ENCODE measurements around the gene GTF2IRD1.
"Not testable (repeated sequence)": the region's sequence is repeated elsewhere in the genome, so short reads cannot be mapped to it uniquely, and the experiment has no call there.

The GTF2IRD1 gene

DNA sequence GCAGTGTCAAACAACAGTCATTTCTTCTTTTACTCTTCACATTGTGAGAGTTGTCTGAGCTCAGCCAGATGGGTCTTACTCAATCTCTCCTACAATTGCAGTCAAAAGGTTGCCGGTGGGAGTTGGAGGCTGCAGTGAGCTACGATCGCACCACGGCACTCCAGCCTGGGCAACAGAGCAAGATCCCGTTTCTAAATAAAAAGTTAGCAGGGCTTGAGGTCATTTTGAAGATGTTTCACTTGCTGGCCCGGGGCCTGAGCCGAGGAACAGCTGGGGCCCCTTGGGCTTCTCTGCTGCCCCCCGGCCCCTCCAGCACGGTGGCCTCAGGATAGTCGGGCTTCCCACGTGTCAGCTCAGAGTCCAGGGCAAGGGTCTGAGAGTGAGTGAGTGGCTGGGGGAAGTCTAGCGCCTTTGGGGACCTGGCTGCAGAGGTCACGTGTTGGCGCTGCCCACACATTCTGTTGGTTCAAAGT lies 40.4 kb downstream of the GTF2IRD1 start:
- DNase-seq = no peak

DNA sequence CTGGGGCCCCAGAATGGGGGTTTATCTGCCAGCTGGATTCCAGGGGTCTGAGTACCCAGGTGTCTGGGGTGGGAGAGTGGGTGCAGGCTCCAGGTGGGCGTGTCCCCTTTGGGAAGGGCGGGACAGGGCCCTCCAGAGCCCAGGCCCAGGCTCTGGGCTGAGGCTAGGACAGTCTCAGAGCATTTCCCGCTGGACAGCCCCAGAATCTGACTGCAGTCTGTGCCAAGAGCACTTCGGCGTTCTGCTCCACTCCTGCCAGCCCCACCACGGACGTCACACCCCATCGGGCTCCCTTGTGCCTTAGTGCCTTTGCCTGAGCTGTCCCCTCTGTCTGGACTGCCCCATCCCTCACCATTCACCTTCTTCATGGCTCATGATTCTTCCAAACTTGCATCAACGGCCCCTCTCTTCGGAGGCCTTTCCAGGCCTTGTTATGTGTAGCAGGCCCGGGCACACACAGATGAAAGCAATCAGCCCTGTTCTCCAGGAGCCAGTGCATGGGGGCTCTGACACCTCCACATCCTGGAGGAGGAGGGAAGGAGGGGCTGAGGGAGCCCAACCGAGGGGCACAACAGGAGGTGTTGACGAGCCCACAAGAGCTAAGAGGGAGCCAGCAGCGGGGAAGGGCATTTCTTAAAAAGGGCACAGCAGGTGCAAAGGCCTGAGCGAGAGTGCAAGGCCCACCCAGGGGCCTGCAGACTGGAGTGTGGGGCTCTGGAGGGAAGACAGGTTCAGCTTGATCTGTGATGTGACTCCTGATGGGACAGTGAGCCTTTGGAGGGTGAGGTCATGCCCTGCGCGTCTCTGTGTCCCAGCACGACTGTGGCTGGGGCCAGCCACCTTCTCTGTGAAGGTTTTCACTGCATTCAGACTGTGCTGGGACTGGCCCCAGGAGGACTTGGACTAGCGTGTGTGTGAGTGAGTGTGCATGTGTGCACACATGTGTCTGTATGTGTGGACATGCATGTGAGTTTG lies 41.7 kb downstream of the GTF2IRD1 start:
- no peak for DNase-seq

DNA sequence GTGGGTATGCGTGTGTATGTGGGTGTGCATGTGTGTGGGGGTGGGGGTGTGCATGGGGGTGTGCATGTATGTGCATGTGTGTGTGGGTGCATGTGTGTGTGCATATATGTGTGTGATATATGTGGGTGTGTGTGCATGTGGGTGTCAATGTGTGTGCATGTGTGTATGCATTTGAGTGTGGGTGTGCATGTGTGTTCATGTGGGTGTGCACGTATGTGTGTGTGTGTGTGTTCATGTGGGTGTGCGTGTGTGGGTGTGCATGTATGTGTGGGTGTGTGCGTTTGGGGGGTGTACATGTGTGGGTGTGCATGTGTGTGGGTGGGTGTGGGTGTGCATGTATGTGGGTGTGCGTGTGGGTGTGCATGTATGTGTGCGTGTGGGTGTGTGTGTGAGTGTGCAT lies 42.6 kb downstream of the GTF2IRD1 start:
- no peak for DNase-seq

DNA sequence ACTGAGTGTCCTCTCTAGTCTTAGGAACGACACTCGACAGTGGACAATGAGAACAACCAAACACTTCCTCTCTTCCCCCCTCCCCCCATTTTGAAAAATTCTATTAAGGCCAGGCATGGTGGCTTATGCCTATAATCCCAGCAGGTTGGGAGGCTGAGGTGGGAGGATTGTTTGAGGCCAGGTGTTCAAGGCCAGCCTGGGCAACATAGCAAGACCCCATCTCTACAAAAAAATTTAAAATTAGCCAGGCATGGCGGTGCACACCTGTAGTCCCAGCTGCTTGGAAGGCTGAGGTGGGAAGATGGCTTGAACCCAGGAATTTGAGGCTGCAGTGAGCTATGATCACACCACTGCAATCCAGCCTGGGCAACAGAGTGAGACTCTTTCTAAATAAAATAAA lies 43.1 kb downstream of the GTF2IRD1 start:
- DNase-seq = not testable (repeated sequence)

DNA sequence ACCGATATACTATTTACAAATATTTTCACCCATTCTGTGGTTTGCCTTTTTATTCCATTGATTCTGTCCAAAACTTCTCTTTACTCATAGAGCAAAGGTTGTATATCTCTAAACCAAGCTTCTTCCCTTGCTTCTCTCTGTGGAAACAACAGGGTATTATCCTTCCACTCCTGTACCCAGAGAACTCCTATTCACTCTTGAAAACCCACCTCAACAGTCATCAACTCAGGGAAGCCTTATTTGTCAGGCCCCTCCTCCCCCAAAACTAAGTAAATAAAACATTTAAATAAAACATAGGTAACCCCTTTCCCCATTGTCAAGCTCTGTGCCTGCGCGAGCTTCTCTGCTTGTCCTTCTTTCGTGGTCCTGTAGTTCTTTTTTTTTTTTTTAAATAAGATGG lies 44.6 kb downstream of the GTF2IRD1 start:
- no peak for DNase-seq

DNA sequence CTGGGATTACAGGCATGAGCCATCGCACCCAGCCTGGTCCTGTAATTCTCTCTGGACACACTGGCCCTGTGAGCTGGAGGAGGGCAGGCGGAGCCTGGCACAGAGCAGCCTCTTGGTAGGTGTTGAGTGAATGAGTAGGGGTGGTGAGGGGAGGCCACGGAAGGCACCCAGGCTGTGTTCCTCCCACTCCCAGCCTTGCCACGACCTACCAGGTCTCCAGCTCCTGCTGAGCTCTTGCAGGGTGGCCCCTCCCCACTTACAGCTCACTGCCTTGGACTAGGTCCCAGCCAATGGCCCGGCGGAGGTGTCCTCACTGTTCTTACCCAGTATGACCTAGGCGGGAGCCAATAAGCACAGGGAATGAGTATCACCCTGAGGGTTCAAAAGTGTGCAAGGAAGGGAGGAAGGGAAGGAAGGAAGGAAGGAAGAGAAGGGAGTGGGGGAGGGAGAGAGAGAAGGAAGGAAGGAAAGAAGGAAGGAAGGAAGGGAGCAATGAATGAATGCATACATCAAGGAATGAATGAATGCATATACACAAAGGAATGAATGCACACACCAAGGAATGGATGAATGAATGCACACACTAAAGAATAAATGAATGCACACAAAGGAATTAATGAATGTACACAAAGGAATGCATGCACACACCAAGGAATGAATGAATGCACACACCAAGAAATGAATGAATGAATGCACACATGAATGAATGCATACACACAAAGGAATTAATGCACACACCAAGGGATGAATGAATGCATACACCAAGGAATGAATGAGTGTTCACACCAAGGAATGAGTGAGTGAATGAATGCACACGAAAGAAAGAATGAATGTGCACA lies 45.5 kb downstream of the GTF2IRD1 start:
- DNase-seq = no peak

DNA sequence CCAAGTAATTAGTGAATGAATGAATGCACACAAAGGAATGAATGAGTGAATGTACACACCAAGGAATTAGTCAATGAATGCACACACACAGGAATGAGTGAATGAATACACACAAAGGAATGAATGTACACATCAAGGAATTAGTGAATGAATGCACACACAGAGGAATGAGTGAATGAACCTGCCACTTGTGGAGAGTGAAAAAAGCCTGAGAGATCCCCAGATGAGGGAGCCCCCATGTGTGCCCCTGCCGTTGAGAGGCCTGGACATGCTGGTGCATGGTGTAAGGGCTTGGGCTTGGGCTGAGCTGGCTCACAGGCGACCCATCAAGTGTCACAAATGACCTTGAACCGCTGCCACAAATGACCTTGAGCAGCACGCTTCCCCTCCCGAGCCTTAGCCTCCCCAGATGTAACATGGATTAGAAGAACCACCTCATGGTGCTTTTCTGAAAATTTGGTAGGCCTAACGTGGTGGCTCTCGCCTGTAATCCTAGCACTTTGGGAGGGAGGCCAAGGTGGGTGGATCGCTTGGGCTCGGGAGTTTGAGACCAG lies 46.2 kb downstream of the GTF2IRD1 start:
- DNase-seq = no peak

DNA sequence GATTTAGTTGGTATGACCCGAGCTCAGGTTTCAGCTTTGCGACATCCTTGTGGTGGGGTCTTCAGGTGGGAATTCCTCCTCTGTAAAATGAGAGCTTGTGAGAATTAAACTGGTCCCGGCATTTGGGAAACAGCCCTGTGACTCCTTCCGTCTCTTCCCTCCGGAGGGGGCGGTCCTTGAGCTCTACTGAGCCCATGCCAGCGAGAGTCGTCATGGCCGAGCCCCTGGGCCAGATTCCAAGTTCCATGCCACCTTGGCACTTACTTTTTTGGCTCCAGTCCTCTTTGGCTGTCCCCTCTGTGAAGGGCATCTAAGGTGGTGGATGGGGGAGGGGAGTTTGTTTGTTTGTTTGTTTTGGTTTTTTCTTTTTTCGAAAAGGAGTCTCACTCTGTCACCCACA lies 47.6 kb downstream of the GTF2IRD1 start:
- DNase-seq = no peak

DNA sequence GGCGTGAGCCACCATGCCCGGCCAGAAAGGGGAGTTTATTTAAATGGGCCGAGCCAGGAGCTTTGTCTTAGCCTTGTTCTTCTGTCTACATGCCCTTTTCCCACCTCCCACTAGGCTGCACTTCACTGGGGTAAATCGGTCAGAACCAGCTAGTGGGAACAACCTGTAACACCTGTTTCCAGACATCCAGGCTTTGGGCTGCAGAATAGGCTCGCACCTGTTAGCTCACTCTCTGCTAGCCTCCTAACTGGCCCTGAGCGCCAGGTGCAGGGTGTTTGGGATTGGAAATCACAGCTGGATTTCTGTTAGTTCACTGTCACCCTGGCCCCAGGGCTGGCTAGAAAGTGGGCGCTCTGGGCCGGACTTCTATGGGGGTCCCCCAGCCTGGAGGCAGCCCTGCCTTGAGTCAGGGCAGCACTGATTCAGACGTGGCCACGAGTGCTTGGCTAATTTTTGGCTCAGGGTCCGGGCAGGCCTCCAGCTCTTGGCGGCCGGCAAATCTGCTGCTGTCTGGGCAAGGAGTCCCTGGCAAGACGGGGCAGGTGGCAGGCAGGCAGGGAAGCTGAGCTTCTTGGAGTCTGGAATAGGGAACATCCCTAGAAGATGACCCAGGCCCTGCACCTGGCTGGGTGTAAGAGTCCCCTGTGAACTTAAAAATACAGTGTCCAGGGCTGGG lies 48.6 kb downstream of the GTF2IRD1 start:
- DNase-seq = no peak

DNA sequence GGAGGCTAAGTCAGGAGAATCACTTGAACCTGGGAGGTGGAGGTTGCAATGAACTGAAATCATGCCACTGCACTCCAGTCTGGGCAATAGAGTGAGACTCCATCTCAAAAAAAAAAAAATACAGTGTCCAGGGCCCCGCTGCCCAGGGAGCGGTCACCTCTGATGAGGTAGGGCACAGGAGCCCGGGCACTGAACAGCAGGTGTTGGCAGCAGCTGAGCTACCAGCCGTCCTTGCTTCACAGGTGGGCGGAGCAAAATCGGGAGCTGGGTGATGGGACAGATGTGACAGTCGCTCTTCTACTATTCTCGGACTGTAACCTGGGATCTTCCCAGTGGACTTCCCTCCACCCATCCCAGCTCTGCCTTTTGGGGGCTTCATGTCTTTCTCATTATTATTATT lies 49.4 kb downstream of the GTF2IRD1 start:
- no peak for DNase-seq

DNA sequence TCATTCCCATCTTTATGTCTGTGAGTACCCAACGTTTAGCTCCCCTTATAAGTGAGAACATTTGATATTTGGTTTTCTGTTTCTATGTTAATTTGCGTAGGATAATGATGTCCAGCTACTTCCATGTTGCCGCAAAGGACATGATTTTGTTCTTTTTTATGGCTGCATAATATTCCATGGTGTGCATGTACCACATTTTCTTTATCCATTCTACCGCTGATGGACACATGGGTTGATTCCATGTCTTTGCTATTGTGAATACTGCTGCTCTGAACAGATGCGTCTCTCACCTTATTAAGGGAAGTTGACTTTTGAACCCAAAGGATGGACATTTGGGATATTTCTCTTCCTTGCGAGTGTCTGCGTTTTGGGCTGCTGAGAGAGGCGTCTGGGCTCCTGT lies 50.2 kb downstream of the GTF2IRD1 start:
- no peak for DNase-seq

DNA sequence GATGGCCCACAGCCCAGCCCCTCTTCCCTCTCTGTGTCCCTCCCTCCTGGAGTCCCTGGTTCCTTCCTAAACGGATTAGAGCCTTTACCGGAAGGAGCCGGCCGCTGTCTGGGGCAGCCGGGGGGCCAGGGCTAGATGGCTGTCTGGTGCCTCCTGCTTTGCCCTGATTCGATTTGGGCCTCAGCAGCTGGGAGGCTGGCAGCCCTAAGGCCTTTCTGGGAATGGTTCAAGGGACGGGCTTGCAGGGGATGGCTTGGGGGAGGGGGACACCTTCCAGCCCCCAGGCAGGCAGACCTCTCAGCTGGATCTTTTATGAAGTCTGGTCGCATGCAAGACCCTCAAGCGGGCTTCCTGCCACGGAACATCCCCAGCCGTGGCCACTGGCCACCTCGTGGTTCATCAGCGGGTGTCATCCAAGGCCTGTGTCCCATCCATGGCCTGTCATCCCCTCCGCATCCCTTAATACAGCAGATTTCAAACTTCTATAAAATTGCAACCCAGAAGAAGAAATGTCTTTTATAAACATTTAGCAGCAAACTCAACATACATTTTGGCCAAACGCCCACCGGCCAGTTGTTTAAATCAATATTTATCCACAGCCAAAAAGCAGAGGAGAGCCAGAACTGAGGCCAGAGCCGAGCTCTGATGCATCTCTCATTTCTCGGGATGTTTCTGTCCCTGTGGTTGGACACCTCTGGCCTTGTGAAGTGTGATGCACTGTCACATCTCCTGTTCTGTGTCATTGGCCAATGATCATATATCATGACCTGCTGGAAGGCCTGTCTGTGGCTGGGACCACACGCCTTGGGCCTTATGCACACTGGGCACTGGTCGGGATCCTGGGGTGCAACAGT lies 52.0 kb downstream of the GTF2IRD1 start:
- no peak for DNase-seq

DNA sequence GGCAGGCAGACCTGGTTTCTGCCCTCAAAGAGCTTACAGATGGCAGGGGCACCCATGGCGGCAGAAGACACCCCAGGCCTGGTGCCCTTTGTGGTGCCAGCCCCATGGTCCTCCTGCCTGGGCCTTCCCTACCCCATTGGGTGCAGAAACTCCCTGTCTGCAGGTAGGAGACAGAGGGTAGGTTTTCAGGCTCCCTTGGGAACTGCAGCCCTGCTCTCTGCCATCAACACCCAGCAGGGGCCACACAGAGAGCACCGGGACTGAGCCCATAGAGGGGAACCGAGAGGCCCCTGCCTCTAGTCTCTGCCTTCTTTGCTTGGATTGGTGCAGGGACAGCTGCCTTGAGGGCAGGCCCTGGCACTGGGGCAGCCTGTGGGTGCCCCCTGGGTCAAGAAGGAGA lies 52.6 kb downstream of the GTF2IRD1 start:
- no peak for DNase-seq

DNA sequence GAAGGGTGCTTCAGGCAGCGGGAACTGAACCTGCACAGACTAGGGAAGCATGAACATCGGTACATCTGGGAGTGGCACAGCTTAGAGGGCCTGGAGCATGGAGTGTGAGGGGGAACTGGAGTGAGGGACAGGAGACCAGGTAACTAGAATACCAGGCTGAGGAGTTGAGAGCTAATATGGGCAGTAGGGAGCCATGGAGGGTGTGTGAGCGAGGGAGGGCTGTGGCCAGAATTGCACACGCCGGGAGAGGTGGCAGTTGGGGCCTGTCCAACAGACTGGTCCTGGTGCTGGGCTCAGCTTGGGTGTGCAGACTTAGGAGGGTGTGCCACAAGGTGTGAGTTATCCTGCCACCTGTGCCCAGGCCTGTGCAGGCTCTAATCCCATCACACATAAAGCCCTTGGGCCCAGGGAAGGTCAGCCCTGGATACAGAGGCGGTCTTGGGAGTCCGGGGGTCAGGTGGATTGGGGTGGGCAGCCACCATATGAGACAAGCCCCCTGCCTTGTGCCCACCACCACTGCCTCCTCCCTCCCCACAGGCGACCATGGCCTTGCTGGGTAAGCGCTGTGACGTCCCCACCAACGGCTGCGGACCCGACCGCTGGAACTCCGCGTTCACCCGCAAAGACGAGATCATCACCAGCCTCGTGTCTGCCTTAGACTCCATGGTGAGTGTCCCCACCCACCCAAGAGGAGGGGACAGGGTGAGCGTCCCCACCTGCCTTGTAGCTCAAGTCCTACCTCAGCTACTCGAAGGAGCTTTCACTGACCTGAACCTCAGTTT lies 54.0 kb downstream of the GTF2IRD1 start:
- no peak for DNase-seq

DNA sequence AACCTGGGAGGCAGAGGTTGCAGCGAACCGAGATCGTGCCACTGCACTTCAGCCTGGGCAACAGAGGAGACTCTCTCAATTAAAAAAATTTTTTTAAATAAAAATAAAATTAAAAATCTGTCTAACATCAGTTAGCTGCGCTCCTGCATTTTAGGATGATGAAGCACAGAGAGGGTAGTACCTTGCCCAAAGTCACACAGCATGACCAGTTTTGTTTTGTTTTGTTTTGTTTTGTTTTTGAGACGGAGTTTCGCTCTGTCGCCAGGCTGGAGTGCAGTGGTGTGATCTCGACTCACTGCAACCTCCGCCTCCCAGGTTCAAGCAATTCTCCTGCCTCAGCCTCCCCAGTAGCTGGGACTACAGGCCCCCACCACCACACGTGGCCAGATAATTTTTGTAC lies 55.7 kb downstream of the GTF2IRD1 start:
- not testable (repeated sequence) for DNase-seq

DNA sequence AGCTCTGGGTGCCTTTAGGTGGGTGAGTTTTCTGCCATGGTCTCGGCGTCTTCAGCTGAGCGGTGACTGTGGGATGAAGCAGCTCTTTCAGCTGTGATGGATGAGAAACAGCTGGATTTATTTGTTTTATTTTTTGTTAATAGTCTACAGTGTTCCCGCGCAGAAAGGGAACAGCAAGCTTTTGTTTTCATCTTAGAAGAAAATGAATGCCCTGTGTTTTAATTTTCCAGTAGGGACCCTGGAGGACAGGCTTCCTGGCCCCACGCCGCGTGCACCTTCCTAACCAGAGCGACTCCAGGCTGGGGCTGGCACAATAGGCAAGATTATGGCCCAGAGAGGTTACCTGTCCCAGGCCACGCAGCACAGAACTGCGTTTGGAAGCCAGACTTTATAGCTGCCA lies 57.6 kb downstream of the GTF2IRD1 start:
- DNase-seq = no peak

DNA sequence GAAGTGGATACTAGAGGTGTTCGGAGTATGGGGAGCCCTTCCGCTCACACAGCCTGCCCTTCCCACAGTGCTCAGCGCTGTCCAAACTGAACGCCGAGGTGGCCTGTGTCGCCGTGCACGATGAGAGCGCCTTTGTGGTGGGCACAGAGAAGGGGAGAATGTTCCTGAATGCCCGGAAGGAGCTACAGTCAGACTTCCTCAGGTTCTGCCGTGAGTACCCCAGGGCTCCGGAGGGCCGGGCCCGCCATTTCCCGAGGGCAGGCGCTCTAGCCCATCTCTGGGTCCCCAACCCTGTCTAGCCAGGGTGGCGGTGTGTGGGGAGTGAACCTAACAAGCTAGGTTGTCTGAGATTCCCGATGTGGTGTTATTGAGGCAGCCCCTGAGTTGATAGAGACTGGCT lies 59.1 kb downstream of the GTF2IRD1 start:
- no peak for DNase-seq

DNA sequence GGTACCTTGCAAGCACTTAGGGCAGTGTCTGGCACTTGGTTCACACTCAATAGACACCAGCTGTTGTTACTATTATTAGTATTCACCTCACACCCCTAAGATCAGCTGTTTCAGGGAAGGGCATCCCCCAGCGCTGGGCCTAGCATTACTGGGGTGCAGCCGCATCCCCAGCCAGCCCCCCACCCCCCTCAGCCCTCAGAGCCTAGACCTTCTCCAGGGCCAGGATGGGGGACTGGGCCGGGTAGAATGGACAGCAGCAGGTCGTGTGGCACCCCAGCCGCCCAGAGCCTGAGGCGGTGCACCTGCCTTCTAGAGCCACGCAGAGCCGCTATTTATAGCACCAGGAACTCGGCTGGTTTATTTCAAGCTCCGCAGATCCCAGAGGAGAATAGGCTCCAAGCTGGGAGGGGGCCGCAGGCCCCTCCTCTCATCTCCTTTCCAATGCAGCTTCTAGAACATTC lies 60.5 kb downstream of the GTF2IRD1 start:
- no peak for DNase-seq

DNA sequence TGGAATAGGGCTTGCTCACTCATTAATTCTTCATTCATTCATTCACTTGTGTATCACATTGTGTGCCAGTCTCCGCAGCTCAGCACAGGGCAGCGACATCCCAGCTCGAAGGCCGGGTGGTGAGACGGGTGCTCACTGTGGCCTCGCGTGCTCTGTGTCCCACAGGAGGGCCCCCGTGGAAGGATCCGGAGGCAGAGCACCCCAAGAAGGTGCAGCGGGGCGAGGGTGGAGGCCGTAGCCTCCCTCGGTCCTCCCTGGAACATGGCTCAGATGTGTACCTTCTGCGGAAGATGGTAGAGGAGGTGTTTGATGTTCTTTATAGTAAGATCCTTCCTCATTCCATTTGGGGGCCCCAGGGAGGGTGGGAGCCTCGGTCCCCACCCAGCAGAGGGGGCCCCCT lies 61.6 kb downstream of the GTF2IRD1 start:
- no peak for DNase-seq

DNA sequence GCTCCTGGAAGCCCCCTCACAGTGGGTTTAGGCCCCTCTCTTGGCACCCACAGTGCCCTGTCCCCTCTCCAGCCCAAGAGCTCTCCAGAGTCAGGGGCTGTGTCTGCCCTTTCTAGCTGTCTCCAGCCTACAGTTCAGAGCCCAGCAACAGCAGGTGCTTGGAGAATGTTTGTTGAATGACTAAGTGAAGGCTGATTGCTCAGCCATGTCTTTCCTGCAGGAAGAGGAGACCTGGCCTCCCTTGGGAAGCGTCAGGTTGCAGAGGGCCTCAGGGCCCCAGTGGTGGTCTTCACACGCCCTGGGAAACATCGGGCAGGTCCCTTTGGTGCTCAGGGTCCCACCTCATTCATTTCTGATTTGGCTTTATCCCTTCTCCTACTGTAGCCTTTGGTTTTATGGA lies 62.5 kb downstream of the GTF2IRD1 start:
- no peak for DNase-seq

DNA sequence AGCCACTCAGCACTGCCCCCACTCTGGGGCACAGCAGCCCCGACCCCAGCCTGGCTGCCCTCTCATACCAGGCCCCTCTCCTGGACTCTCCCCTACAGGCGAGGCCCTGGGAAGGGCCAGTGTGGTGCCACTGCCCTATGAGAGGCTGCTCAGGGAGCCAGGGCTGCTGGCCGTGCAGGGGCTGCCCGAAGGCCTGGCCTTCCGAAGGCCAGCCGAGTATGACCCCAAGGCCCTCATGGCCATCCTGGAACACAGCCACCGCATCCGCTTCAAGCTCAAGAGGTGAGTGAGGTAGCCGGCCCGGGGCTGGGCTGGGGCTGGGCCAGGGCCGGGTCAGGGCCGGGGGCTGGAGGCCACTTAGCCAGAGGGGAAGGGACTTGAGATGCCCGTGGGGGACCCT lies 64.3 kb downstream of the GTF2IRD1 start:
- DNase-seq = no peak

Data from activated CD4-positive, alpha-beta T cell treated with anti-CD3 and anti-CD28 coated beads for 48 hours (primary cell).